HUES48 (cell line): ENCODE measurements around the gene LIN7B.
A peak's percentile ranks its signal among the peaks of the same experiment; 100 is the strongest.

Experiments used
- H3K27ac ChIP-seq: one replicate; pipeline ENCODE4 v1.7.0; 2013; ENCODE audit warnings: low read depth, low read length, inconsistent platforms
- H3K27me3 ChIP-seq: 2 replicates; pipeline ENCODE4 v1.6.1; 2013; ENCODE audit warnings: mild to moderate bottlenecking, low read length; ENCODE audit not compliant: control insufficient read depth, insufficient read depth
- H3K36me3 ChIP-seq: 2 replicates; pipeline ENCODE4 v1.6.1; 2013; ENCODE audit warnings: low read length; ENCODE audit not compliant: control insufficient read depth, insufficient read depth
- H3K4me1 ChIP-seq: 2 replicates; pipeline ENCODE4 v1.6.1; 2013; ENCODE audit warnings: mild to moderate bottlenecking, low read length; ENCODE audit not compliant: control insufficient read depth, insufficient read depth
- H3K4me3 ChIP-seq: 2 replicates; pipeline ENCODE4 v1.5.1; 2013; ENCODE audit warnings: mild to moderate bottlenecking, low read depth, low read length
- H3K9ac ChIP-seq: 2 replicates; pipeline ENCODE4 v1.6.1; 2013; ENCODE audit warnings: mild to moderate bottlenecking, low read depth, low read length, moderate library complexity
- H3K9me3 ChIP-seq: 2 replicates; pipeline ENCODE4 v1.6.1; 2013; ENCODE audit warnings: low read length; ENCODE audit not compliant: control insufficient read depth, insufficient read depth

Gene LIN7B

GRCh38 chr19:49080392-49080791, 33.8 kb upstream of the LIN7B start:
- Histone ChIP-seq H3K9me3 (no peaks in the 10 kb centered on the region), H3K4me3 (no peak overlapping the region), H3K27me3 (no peaks in the 10 kb centered on the region), H3K27ac (no peak overlapping the region), H3K9ac (no peak overlapping the region), H3K36me3 (no peaks in the 10 kb centered on the region), H3K4me1 (no peaks in the 10 kb centered on the region)

DNA sequence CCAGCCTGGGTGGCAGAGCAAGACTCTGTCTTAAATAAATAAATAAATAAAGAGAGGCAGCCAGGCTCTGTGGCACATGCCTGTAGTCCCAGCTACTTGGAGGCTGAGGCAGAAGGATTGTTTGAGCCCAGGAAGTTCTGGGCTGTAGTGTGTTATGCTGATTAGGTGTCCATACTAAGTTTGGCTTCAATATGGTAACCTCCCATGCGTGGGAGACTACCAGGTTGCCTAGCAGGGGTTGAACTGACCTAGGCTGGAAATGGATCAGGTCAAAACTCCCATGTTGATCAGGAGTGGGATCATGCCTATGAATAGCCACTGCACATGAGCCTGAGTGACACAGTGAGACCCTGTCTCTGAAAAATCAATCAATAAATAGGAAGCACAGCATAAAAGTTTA, 32.9 kb upstream of the LIN7B start:
- Histone ChIP-seq H3K9ac (no peak overlapping the region), H3K36me3 (no peaks in the 10 kb centered on the region; the same call in 1 of the 2 replicates), H3K9me3 (no peaks in the 10 kb centered on the region), H3K27ac (no peak overlapping the region), H3K4me3 (no peak overlapping the region), H3K4me1 (peaks cover 1% of the 10 kb centered on the region; the same call in 1 of the 2 replicates), H3K27me3 (no peaks in the 10 kb centered on the region)

GRCh38 chr19:49084206-49085019, 29.8 kb upstream of the LIN7B start:
- Histone ChIP-seq H3K27me3 (no peaks in the 10 kb centered on the region), H3K9me3 (no peaks in the 10 kb centered on the region), H3K36me3 (peaks cover 20% of the 10 kb centered on the region), H3K27ac (peak overlapping the region; percentile 91), H3K4me1 (peaks cover 2% of the 10 kb centered on the region; the same call in 1 of the 2 replicates), H3K9ac (peak overlapping the region; percentile 17; the same call in 1 of the 2 replicates), H3K4me3 (peak overlapping the region; percentile 93)

GRCh38 chr19:49085020-49085867, 28.9 kb upstream of the LIN7B start, which contains the start of gene SNRNP70:
SNRNP70 (plus strand) TSS chr19:49085451; CDS start chr19:49086415, 964 bp downstream.
- no peaks in the 10 kb centered on the region for H3K9me3 ChIP-seq
- no peaks in the 10 kb centered on the region for H3K27me3 ChIP-seq
- peaks cover 2% of the 10 kb centered on the region; the same call in 1 of the 2 replicates for H3K4me1 ChIP-seq
- H3K4me3 ChIP-seq, result peak within 1 kb of the TSS; percentile 93
- H3K27ac ChIP-seq, result peak within 1 kb of the TSS; percentile 91
- peaks cover 26% of the 10 kb centered on the region for H3K36me3 ChIP-seq
- peak within 1 kb of the TSS; percentile 91 for H3K9ac ChIP-seq

GRCh38 chr19:49085868-49086232, 28.3 kb upstream of the LIN7B start:
- Histone ChIP-seq H3K27ac (peak overlapping the region; percentile 91), H3K4me3 (peak overlapping the region; percentile 93), H3K4me1 (peaks cover 2% of the 10 kb centered on the region; the same call in 1 of the 2 replicates), H3K9ac (peak overlapping the region; percentile 91), H3K36me3 (peaks cover 32% of the 10 kb centered on the region), H3K9me3 (no peaks in the 10 kb centered on the region), H3K27me3 (no peaks in the 10 kb centered on the region)

DNA sequence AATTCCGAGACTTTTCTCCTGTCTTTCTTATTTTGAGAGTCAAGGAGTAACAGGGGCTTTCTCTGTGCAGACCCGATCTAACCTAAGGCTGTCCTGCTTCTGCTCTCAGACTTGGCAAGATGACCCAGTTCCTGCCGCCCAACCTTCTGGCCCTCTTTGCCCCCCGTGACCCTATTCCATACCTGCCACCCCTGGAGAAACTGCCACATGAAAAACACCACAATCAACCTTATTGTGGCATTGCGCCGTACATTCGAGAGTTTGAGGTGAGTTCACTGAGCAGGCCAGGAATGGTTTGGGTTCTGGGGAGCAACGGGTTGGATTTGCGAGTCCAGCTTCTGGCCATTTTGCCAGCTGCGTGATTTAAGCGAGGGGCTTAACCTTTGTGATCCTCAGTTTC, 27.9 kb upstream of the LIN7B start:
- no peaks in the 10 kb centered on the region for H3K27me3 ChIP-seq
- H3K4me1 ChIP-seq, result peaks cover 2% of the 10 kb centered on the region; the same call in 1 of the 2 replicates
- H3K9me3 ChIP-seq, result no peaks in the 10 kb centered on the region
- H3K4me3 ChIP-seq, result peak overlapping the region; percentile 93
- no peak overlapping the region for H3K27ac ChIP-seq
- peak overlapping the region; percentile 91 for H3K9ac ChIP-seq
- peaks cover 36% of the 10 kb centered on the region for H3K36me3 ChIP-seq

GRCh38 chr19:49091391-49092038, 22.7 kb upstream of the LIN7B start:
- H3K36me3 ChIP-seq, result peaks cover 86% of the 10 kb centered on the region
- H3K27ac ChIP-seq, result no peak overlapping the region
- no peaks in the 10 kb centered on the region for H3K9me3 ChIP-seq
- H3K4me1 ChIP-seq, result no peaks in the 10 kb centered on the region
- H3K4me3 ChIP-seq, result no peak overlapping the region
- no peak overlapping the region for H3K9ac ChIP-seq
- no peaks in the 10 kb centered on the region for H3K27me3 ChIP-seq

GRCh38 chr19:49092686-49093085, 21.5 kb upstream of the LIN7B start:
- Histone ChIP-seq H3K4me1 (no peaks in the 10 kb centered on the region), H3K9ac (no peak overlapping the region), H3K27ac (no peak overlapping the region), H3K4me3 (no peak overlapping the region), H3K9me3 (no peaks in the 10 kb centered on the region), H3K27me3 (no peaks in the 10 kb centered on the region), H3K36me3 (peaks cover 89% of the 10 kb centered on the region)

- no peak overlapping the region for H3K4me3 ChIP-seq
- no peaks in the 10 kb centered on the region for H3K9me3 ChIP-seq
- H3K27me3 ChIP-seq, result no peaks in the 10 kb centered on the region
- H3K27ac ChIP-seq, result no peak overlapping the region
- H3K4me1 ChIP-seq, result no peaks in the 10 kb centered on the region
- H3K36me3 ChIP-seq, result peaks cover 96% of the 10 kb centered on the region
- H3K9ac ChIP-seq, result no peak overlapping the region
These were observed 19.4 kb upstream of the LIN7B start for GRCh38 chr19:49094505-49095482.
